Cardiac muscle cell (in vitro differentiated cells and primary cell): ENCODE results near the gene LCN9. TPM values are rescaled to one million over a fixed set of nuclear protein-coding genes. Genes with fewer than 3 reads are reported as not detected.

Source experiments
- DNase-seq, 2 donors: peaks; one replicate each; pipeline versions ENCODE4 v3.0.0 to v3.0.0-alpha.2; 2010 to 2017; ENCODE audit warnings: low read depth in 1 of 2, low spot score in 1 of 2
- H3K27ac ChIP-seq: fragments of 200-600 bp; sonication (generic); 2 replicates; pipeline ENCODE4 v1.5.1; 2016
- H3K27me3 ChIP-seq: fragments of 200-600 bp; sonication (generic); 2 replicates; pipeline ENCODE4 v1.6.0; 2016; ENCODE audit warnings: control low read depth
- H3K36me3 ChIP-seq: fragments of 200-600 bp; sonication (generic); 2 replicates; pipeline ENCODE4 v1.5.1; 2016; ENCODE audit warnings: control low read depth
- H3K4me1 ChIP-seq: fragments of 200-600 bp; sonication (generic); 2 replicates; pipeline ENCODE4 v1.8.1; 2017; ENCODE audit warnings: low read depth, mild to moderate bottlenecking, mixed run types
- H3K4me3 ChIP-seq: fragments of 200-600 bp; sonication (generic); 2 replicates; pipeline ENCODE4 v1.5.1; 2016; ENCODE audit warnings: mild to moderate bottlenecking
- H3K9me3 ChIP-seq: fragments of 200-600 bp; sonication (generic); 2 replicates; pipeline ENCODE4 v1.5.1; 2017; ENCODE audit warnings: low read depth, mild to moderate bottlenecking, control low read depth
- CTCF ChIP-seq: IDR thresholded peaks from 2 replicates; pipeline ENCODE4 v1.5.1; 2012; ENCODE audit warnings: low read depth, mild to moderate bottlenecking, low read length
- polyA plus RNA-seq: library from polyadenylated mRNA; unstranded; fragments of >200 nt; fragmentation: Nextera tagmentation; extraction: Ambion mirVana; gene quantifications from 2 replicates; pipeline ENCODE4 v1.2.1, GENCODE V29; 2016
- total RNA-seq: library from RNA; depleted of rRNA; stranded (reverse); fragments of >200 nt; gene quantifications from 2 replicates; pipeline ENCODE4 v1.2.3, GENCODE V29; 2016

LCN9 gene
- total and polyA plus RNA-seq, 2 experiments from 2014 or later = 0.17 TPM; not detected in 1

- TF ChIP-seq CTCF = no peak
- Histone ChIP-seq H3K9me3 (no peaks in the 10 kb centered on the region), H3K4me1 (no peaks in the 10 kb centered on the region), H3K27ac (no peak overlapping the region), H3K27me3 (peaks cover 88% of the 10 kb centered on the region), H3K4me3 (peak overlapping the region; percentile 18), H3K36me3 (no peaks in the 10 kb centered on the region)
- DNase-seq = peak in 1 of 2 donors; percentile 73
Observed at GRCh38 chr9:135714242-135715055, 51.3 kb downstream of the LCN9 start.

GRCh38 chr9:135715056-135715595 lies 52.0 kb downstream of the LCN9 start:
- no peak for TF ChIP-seq CTCF
- no peak for DNase-seq
- no peaks in the 10 kb centered on the region for H3K9me3 ChIP-seq
- peaks cover 82% of the 10 kb centered on the region for H3K27me3 ChIP-seq
- no peaks in the 10 kb centered on the region for H3K36me3 ChIP-seq
- no peak overlapping the region for H3K27ac ChIP-seq
- H3K4me1 ChIP-seq = no peaks in the 10 kb centered on the region
- no peak overlapping the region for H3K4me3 ChIP-seq

- TF ChIP-seq CTCF = no peak
- H3K4me3 ChIP-seq = no peak overlapping the region
- peaks cover 73% of the 10 kb centered on the region for H3K27me3 ChIP-seq
- H3K9me3 ChIP-seq = no peaks in the 10 kb centered on the region
- no peak for DNase-seq
- H3K4me1 ChIP-seq = no peaks in the 10 kb centered on the region
- H3K27ac ChIP-seq = no peak overlapping the region
- no peaks in the 10 kb centered on the region for H3K36me3 ChIP-seq
Observed at GRCh38 chr9:135716045-135716444, 52.9 kb downstream of the LCN9 start.

Other genes with a start within 250 kb of the LCN9 start
- 43.1 and 62.2 TPM in 2 replicates for gene PPP1R26, start 183.5 kb upstream of the LCN9 start, total RNA-seq
- 25.9 and 33.7 TPM in 2 replicates for gene PPP1R26, start 183.5 kb upstream of the LCN9 start, polyA plus RNA-seq
- gene MRPS2, start 162.6 kb upstream of the LCN9 start, total RNA-seq = 64.7 and 76.2 TPM in 2 replicates
- 79.9 and 103 TPM in 2 replicates for gene MRPS2, start 162.6 kb upstream of the LCN9 start, polyA plus RNA-seq
- not detected in 2 replicates for gene LCN1, start 141.9 kb upstream of the LCN9 start, total RNA-seq
- 0.37 and 1.2 TPM in 2 replicates for gene LCN1, start 141.9 kb upstream of the LCN9 start, polyA plus RNA-seq
- gene OBP2A, start 117.2 kb upstream of the LCN9 start, total RNA-seq = 0.53 TPM in 1 of 2 replicates, not detected in the other
- gene OBP2A, start 117.2 kb upstream of the LCN9 start, polyA plus RNA-seq = not detected in 2 replicates
- not detected in 2 replicates for gene PAEP, start 101.6 kb upstream of the LCN9 start, total RNA-seq
- gene PAEP, start 101.6 kb upstream of the LCN9 start, polyA plus RNA-seq = not detected in 2 replicates
- gene GLT6D1, start 23.8 kb upstream of the LCN9 start, total RNA-seq = not detected in 2 replicates
- gene GLT6D1, start 23.8 kb upstream of the LCN9 start, polyA plus RNA-seq = not detected in 2 replicates
- not detected in 2 replicates for gene SOHLH1, start 36.2 kb downstream of the LCN9 start, total RNA-seq
- not detected in 2 replicates for gene SOHLH1, start 36.2 kb downstream of the LCN9 start, polyA plus RNA-seq
- 0.11 and 0.12 TPM in 2 replicates for gene KCNT1, start 38.9 kb downstream of the LCN9 start, total RNA-seq
- 0.02 and 0.20 TPM in 2 replicates for gene KCNT1, start 38.9 kb downstream of the LCN9 start, polyA plus RNA-seq
- 47.1 and 64.1 TPM in 2 replicates for gene CAMSAP1, start 244.2 kb downstream of the LCN9 start, total RNA-seq
- 7.8 and 13.0 TPM in 2 replicates for gene CAMSAP1, start 244.2 kb downstream of the LCN9 start, polyA plus RNA-seq